GM21723 (cell line): ENCODE measurements around the gene MRPL43.
A peak's percentile ranks its signal among the peaks of the same experiment; 100 is the strongest.
"Not testable (repeated sequence)": the region's sequence is repeated elsewhere in the genome, so short reads cannot be mapped to it uniquely, and the experiment has no call there.

Experiments used
- ATAC-seq: cut with Tn5 transposase; IDR thresholded peaks from one replicate; pipeline ENCODE4 v1.9.1; 2021; ENCODE audit warnings: mild to moderate bottlenecking, moderate library complexity; ENCODE audit not compliant: unreplicated experiment

Gene MRPL43

DNA sequence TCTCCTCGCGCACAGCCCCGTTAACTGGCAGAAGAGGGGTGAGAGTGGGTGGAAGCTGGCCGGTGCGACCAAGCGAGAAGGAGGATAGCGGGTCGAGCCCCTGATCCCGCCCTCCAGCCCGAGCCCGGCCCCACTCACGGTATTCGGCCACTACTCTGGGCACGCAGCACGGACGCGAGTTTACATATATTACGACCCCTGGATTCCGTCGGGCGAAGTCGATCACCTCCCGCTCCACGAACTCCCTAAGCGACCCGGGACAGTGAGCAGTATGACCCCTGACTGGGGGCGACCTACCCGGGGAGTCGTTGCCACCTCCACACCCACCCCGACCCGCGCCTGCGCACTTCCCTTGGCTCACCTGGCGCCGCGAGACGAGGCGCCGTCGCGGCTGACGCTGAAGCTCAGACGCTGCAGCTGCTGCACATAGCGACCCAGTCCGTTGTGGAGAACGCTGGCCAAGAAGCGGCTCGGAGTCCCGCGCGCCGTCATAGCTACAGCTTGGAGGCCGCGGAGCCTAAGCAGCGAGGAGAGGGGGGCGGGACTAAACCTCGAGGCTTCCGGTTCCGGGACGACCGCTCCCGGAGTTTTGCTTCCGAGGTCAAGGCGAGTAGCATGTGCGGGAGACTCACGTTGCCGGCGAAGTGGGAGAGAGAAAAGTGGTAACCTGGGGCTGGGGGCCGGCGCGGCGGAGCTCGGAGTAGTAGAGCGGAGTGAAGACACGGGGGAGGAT is at the start of gene MRPL43, which contains the start of gene TWNK:
TSS of gene MRPL43 (minus strand) at position 546 of the 733 bp plus-strand sequence. CDS start at position 492, 54 bp downstream.
TSS of gene TWNK (plus strand) at position 592 of the 733 bp plus-strand sequence. CDS start 668 bp downstream, outside the sequence.
- peak; percentile 80 for ATAC-seq

DNA sequence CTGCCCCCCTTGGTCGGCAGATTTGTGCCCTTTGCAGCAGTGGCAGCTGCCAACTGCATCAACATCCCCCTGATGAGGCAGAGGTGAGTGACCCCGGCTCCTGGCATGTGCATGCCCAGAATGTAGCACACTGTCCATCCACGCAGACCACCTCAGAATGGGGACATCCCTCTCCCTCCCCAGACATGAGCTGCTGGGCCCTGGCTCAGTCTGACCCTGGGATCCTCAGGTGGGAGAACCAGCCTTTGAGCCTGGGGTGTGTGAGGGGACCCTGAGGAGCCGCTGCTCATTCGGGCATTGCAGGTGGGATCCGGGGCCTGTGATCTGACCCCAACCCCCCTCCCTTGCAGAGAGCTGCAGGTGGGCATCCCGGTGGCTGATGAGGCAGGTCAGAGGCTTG is 49.4 kb upstream of the MRPL43 start:
- no peak for ATAC-seq

DNA sequence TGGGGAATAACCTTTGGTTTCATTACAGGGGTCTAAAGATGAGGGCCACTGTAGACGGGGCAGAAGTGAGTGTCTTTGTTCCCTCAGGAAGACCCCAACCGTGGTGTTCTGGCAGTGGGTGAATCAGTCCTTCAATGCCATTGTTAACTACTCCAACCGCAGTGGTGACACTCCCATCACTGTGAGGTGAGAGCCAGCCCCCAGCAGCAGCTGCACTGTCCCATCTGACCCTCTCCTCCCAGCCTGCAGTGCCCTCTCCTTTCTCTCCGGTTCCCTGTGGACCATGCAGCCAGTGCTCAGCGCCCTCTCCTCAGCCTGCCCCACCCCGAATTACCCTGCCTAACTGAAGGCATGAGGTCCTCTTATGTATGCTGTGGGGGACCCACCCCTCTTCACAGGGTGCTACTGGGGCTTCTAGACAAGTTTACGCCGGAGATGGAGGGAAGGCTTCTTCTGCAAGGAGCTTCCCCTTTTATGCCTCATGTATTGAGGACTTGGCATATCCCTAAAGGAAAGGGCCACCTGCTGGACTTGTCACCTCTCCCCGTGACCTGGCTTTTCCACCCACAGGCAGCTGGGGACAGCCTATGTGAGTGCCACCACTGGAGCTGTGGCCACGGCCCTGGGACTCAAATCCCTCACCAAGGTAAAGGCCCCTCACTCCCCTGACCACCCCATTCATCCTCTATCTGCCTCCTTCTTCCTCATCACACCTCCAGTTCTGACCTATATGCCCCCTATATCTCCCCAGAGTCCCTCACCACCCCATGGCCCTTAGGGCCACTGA is 48.8 kb upstream of the MRPL43 start:
- no peak for ATAC-seq

DNA sequence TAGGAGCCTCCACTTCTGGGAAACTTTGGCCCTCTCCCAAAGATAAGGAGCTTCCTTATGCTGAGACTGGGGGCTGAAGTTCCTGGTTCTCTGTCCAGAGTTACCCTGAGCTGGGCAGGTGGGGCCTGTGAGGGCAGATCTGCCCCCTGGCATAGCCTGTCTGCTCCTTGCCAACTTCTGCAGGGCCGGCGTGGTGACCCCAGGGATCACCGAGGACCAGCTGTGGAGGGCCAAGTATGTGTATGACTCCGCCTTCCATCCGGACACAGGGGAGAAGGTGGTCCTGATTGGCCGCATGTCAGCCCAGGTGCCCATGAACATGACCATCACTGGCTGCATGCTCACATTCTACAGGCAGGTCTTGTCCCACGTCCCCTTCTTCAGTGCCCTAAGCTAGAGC is 48.0 kb upstream of the MRPL43 start:
- no peak for ATAC-seq

DNA sequence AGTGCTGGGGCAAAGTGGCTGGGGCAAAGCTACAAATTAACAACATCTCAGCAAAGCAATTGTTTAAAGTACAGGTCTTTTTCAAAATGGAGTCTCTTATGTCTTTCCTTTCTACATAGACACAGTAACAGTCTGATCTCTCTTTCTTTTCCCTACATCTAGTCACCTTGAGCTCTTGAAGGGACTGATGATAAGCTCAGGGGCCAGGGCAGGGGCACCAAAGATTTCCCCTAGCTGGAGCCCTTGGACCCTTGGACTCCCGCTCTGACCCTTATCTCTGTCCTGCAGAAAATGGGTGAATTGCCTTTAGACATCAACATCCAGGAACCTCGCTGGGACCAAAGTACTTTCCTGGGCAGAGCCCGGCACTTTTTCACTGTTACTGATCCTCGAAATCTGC is 47.1 kb upstream of the MRPL43 start:
- ATAC-seq, result not testable (repeated sequence)

DNA sequence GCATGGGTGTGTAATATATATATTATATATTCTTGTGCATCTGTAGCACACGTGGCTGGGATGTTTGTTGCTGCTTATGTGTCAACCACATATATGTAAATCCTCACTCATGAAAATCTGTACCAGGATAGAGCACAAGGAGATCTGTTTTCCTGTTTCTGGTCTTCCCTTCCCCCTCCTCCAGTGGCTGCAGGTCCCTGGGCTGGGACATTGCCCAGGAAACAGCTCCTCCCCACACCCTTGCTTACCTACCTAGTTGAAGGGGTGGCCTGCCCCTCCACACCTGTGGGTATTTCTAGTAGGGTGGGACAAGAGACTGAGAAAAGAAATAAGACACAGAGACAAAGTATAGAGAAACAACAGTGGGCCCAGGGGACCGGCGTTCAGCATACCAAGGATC is 46.0 kb upstream of the MRPL43 start:
- ATAC-seq, result no peak

DNA sequence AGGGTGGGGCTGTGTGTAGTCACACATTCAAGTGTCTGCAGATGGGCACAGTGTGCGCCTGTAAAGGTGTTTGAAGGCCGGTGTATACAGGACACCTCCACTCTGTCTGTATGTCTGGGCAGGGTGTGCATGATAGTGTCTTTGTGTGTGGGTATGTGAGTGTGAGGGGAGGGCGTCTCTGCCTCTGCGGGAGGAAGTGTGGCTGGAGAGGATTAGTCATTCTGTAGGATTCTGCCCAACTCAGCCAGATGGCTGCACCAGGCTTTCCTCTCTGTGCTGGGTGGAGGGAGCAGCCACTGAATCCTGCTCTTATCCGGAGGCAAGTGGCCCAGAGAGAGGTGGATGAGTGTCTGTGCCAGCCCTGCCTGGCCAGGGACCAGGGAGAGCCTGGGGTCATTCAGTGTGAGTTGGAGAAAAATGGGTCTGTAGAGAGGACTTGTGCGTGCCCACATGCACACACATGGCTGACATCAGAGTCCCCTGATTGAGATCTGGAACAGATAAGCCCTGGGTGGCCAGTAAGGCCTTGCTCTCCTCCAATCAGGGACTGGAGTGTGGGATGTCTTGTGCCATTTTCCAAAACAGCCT is 45.4 kb upstream of the MRPL43 start:
- ATAC-seq, result peak; percentile 4

DNA sequence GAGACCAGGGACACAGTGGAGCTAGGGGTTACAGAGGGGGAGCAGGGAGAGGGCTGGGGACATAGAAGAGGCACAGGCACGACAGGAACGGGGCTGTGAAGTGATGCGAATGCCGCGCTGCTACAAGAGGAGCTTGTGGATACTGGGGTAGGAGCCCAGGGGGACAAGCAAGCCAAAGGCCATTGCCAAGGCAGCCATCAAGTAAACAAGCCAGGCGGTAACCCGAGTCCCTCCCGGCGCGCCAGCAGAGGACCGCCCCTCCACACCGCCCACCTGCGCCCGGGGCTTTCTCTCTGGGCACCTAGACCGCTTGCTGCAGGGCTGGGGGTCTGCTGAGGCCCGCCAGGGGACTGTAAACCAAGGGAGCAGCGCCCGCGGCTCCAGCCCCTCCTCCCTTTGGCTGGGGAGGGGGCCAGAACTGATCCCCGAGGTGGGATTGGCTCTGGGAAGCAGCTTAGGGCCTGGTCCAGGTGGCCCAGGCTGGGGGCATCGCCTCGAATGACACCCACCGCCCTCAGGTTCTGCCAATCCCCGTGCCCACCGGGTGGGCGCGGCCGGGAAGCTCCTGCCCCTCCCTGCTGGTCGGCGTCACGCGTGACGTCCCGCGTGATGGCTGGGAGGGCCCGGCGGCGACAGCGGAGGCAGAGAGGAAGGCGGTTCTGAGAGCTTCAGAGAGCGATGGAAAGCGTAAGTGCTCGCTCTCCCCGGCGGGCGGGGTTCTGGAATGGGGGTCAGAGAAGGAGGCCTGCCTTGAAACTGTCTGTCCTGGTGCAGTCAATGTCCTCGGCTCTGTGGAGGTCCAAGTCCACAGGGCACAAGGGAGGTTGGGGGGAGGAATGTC is 44.7 kb upstream of the MRPL43 start:
- ATAC-seq, result peak; percentile 43

DNA sequence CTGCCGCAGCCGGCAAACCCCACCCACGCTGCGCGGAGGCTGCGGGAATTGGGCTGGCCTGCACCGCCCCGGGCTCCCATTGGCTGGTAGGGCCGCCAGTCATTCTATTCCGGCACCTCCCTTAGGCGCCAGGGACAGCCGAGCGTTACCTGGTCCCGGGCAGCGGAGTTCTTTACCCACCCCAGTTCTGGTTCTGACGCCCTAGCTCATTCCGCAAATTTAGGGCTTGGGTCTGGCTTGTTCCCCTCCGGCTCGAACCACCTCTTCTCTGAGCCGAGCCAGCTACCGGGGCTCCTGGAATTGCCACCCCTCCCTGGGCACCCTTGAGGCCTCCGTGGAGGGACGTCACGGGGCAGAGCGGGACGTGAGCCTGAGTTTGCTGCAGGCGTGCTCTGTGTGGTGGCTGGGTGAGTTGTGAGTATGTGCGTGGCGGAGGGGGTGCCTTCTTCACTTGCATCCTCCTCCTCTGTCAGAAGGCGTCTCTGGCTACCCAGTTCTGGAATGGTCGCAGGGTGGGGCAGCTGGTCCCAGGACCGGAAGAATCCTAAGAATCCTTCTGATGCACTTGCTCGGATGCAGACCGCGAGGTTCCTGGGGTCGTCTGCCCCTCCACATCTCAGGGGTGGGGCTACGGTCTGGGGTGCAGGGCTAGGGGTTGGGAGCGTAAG is 44.0 kb upstream of the MRPL43 start, which contains the start of the genes PDZD7 and SFXN3:
TSS of gene PDZD7 (minus strand) at position 2 of the 668 bp plus-strand sequence. CDS start 910 bp downstream, outside the sequence.
TSS of gene SFXN3 (plus strand) at position 107 of the 668 bp plus-strand sequence. CDS start 3,461 bp downstream, outside the sequence.
- peak; percentile 94 for ATAC-seq

DNA sequence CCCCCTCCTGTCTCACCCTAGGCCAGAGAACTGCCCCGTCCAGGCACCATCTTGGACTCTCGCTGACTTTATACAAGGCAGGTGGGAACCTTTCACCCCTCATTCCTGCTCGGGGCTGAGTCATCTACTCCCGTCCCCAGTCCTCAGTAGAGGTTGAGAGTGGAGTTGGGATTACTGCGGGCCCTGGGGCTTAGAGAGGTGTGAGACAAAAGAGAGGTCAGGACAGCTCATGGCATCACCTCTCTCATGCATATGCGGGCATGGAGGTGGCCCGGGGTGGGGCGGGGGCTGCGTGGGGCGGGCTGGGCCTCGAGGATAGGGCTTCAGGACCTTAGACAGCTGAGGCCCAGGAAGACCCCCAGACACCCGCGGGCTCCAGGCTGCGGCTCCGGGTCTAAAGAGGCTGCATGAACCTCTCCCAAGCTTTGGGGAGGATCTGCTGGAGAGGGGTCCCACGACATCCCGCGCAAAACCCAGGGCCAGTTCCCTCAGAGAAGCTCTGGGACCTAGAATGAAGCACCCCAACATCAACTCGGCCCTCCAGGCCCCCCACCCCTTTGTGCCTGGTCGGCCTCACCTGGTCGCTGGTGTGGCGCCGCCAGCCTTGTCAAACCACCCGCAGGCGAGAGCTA is 43.3 kb upstream of the MRPL43 start:
- ATAC-seq, result no peak

DNA sequence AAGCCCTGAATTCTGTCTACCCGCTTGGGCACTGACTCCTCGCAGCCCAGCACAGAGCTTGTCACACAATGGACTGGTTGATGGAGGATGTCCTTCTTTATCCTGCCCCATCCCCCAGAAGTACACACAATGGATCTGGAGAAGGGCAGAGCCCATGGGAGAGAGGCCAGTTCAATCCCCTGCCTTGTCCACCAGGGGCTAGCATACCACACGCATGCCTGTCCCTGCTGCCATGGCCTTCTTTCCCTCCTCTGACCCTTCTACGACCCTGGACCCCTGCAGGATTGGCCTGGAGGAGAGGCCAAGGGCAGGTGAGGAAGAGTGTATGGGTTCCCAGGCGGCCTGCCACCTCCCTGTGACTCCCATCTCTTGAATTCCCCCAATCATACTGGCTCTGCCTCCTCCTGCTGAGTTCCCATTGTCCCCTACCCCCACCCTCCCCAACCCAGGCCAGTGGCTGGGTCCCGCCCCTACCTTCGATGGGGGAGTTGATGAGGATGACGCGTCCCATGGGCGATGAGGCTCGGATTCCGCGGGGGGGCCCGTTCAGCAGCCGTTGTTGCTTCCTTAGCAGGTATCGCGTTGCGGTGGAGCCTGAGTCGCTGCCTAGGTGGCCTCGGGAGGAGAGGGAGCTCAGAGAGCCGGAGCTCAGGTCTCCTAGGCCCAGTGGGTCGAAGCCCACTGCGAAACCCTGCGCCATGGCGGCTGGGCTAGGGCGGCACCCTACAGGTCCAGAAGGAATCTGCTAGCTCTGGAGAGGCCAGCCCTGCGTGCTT is 42.4 kb upstream of the MRPL43 start:
- ATAC-seq, result no peak

DNA sequence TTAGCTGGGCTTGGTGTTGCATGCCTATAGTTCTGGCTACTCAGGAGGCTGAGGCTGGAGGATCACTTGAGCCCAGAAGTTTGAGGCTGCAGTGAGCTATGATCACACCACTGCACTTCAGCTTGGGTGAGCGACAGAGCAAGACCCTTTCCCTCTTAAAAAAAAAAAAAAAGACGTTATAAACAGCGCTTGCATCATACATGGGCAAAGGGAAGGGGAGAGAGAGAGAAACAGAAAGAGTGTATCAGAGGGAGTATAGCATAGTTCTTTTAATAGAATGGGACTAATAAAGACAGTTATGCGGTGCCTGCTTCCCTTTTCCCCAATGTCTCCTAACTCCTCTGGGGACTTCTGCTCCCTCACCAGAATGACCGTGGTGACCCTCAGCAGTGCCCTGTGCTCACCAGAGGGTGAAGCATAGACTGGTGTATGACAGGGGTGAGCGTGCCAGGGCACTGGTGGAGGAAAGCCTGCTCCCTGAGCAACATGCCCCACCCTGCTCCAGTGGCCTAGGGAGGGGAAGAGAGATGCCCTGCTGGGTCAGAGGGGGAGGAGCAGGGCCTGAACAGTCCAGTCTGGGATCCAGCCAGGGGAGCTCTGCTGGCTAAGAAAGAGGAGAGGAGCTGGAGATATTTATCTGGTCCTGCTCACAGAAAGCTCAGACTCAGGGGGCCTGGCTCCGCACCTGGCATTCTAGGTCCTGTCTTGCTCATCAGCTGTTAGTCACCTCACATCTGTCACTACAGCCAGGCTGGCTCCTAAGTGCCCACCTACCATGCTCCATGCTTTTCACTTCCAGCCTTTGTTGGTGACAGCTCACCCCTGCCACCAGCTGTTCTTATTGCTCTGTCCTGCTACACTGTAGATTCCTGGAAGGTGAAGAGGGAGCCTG is 41.4 kb upstream of the MRPL43 start:
- ATAC-seq, result no peak

DNA sequence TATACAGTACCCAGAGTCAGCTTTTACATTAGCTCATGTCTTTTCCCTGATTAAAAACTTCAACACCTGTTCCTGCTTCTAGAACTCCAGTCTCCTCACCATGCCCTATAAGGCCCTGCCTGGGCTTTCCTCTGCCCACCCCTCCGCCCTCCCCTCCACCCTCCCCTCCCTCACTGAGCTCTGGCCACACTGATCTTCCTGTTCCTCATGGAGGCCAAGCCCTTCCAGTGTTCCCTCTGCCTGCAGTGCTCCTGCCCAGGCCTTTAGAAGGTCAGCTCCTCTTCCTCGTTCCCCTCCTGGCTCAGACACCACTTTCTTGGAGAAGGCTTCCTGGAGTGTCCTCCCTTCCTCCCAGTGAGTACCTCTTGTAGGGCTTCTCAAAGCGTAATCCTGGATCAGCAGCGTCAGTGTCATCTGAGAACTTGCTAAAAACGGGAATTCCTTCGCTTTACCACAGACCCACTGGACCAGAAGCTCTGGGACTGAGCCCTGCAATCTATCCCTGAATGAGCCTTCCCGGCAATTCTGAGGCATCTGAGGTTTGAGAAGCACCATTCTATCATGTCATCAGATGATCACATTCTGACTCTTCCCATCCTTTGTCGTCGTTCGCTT is 39.9 kb upstream of the MRPL43 start:
- no peak for ATAC-seq

DNA sequence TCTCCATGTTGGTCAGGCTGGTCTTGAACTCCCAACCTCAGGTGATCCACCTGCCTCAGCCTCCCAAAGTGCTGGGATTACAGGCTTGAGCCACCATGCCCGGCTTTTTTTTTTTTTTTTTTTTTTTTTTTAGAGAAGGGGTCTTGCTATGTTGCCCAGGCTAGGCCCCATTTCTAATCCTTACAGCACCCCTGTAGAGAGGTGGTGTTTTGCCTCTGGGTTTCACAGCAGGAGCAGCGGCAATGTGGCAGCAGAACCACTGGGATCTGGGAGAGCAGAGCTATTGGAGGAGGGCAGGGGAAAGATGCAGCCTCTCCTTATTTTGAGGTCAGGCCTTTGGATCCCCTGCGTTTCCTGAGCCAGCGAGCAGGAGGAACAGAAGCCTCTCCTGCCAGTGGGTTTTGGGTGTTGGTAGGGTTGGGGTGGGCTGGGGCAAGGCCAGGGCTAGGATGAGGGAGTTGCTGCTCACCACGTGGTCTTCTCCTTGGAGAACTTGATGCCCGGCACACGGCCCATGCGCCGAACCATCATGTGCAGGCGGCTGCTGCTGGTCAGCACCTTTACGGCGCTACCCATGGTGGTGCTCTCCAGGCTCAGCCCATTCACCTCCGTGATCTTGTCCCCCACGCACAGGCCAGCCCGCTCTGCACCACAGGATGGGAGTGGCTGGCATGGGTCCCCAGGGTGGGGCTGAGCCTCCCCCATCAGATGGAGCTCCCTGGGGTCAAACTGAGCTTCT is 35.8 kb upstream of the MRPL43 start:
- no peak for ATAC-seq

DNA sequence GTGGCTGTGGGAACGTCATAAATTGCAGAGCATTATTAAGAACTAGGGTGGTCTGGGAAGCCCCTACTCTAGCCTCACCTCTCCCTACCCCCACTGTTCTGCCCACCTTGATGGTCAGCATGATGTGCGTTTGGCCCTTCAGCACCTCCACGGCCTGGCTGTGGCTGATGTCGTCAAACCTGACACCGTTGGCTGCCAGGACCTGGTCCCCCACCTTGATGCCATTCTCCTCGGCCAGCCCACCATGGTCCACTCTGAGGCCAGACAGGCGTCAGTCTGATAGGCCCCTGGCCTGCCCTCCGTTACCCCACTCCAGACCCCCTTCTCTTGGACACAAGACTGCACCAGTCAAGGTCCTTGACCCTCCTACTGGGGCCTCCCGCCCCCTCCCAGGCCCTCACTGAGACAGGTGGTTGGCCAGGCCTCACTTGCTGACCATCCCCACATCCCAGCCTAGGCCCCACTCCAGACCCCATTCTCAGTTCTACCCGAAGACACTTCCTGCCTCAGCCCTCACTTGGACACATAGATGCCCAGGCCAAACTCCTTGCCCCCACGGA is 34.5 kb upstream of the MRPL43 start:
- no peak for ATAC-seq

DNA sequence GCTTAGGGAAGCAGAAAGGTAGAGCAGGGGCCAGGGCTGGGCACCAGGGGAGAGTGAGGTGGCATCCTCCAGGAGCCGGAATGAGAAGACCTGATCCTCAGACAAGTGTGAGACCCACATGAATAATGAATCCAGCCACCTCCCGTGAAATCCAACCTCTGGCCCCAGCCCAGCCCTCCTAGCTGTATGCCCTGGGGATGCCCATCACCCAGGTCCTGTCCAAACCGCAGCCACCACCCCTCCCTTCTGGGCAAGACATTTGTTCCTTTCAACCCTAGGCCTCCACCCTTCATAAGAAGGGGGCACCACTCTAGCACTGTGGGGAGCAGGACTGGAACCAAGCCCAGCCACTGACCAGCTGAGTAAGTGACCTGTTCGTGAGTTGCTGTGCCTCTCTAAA is 33.9 kb upstream of the MRPL43 start:
- no peak for ATAC-seq
